ENCODE results near the gene CNGA2.

CNGA2 gene

GRCh38 chrX:151729056-151729725, 5.4 kb upstream of the CNGA2 start:
- H3K9ac ChIP-seq (ENCODE audit: low read depth, low read length), result no peak overlapping the region
- no peaks in the 10 kb centered on the region for H3K4me1 ChIP-seq (ENCODE audit: control insufficient read depth, insufficient read depth, low read length)
- no peaks in the 10 kb centered on the region for H3K27me3 ChIP-seq (ENCODE audit: control insufficient read depth, insufficient read depth, low read length)
- H3K4me3 ChIP-seq (ENCODE audit: low read depth, low read length), result no peak overlapping the region
- no peak overlapping the region for H3K27ac ChIP-seq (ENCODE audit: low read depth, low read length)
- H3K36me3 ChIP-seq (ENCODE audit: control insufficient read depth, insufficient read depth, low read length), result no peaks in the 10 kb centered on the region
- H3K9me3 ChIP-seq (ENCODE audit: control insufficient read depth, insufficient read depth, low read length), result peaks cover 40% of the 10 kb centered on the region

GRCh38 chrX:151735219-151735618, 673 bp downstream of the CNGA2 start:
- H3K9me3 ChIP-seq (ENCODE audit: control insufficient read depth, insufficient read depth, low read length), result peaks cover 56% of the 10 kb centered on the region
- no peaks in the 10 kb centered on the region for H3K27me3 ChIP-seq (ENCODE audit: control insufficient read depth, insufficient read depth, low read length)
- no peaks in the 10 kb centered on the region for H3K4me1 ChIP-seq (ENCODE audit: control insufficient read depth, insufficient read depth, low read length)
- H3K4me3 ChIP-seq (ENCODE audit: low read depth, low read length), result no peak overlapping the region
- H3K27ac ChIP-seq (ENCODE audit: low read depth, low read length), result no peak overlapping the region
- H3K36me3 ChIP-seq (ENCODE audit: control insufficient read depth, insufficient read depth, low read length), result no peaks in the 10 kb centered on the region
- H3K9ac ChIP-seq (ENCODE audit: low read depth, low read length), result no peak overlapping the region

GRCh38 chrX:151736685-151737084, 2.1 kb downstream of the CNGA2 start:
- Histone ChIP-seq H3K9me3 (ENCODE audit: control insufficient read depth, insufficient read depth, low read length) (peaks cover 69% of the 10 kb centered on the region), H3K4me3 (ENCODE audit: low read depth, low read length) (no peak overlapping the region), H3K27me3 (ENCODE audit: control insufficient read depth, insufficient read depth, low read length) (no peaks in the 10 kb centered on the region), H3K36me3 (ENCODE audit: control insufficient read depth, insufficient read depth, low read length) (no peaks in the 10 kb centered on the region), H3K27ac (ENCODE audit: low read depth, low read length) (no peak overlapping the region), H3K9ac (ENCODE audit: low read depth, low read length) (no peak overlapping the region), H3K4me1 (ENCODE audit: control insufficient read depth, insufficient read depth, low read length) (no peaks in the 10 kb centered on the region)

- Histone ChIP-seq H3K9ac (ENCODE audit: low read depth, low read length) (no peak overlapping the region), H3K4me1 (ENCODE audit: control insufficient read depth, insufficient read depth, low read length) (no peaks in the 10 kb centered on the region), H3K36me3 (ENCODE audit: control insufficient read depth, insufficient read depth, low read length) (no peaks in the 10 kb centered on the region), H3K9me3 (ENCODE audit: control insufficient read depth, insufficient read depth, low read length) (peaks cover 70% of the 10 kb centered on the region), H3K4me3 (ENCODE audit: low read depth, low read length) (no peak overlapping the region), H3K27ac (ENCODE audit: low read depth, low read length) (no peak overlapping the region), H3K27me3 (ENCODE audit: control insufficient read depth, insufficient read depth, low read length) (no peaks in the 10 kb centered on the region)
Observed at GRCh38 chrX:151737494-151737893, 2.9 kb downstream of the CNGA2 start.

- H3K27me3 ChIP-seq (ENCODE audit: control insufficient read depth, insufficient read depth, low read length), result no peaks in the 10 kb centered on the region
- H3K9me3 ChIP-seq (ENCODE audit: control insufficient read depth, insufficient read depth, low read length), result peaks cover 71% of the 10 kb centered on the region
- H3K4me3 ChIP-seq (ENCODE audit: low read depth, low read length), result no peak overlapping the region
- H3K9ac ChIP-seq (ENCODE audit: low read depth, low read length), result no peak overlapping the region
- no peaks in the 10 kb centered on the region for H3K4me1 ChIP-seq (ENCODE audit: control insufficient read depth, insufficient read depth, low read length)
- H3K36me3 ChIP-seq (ENCODE audit: control insufficient read depth, insufficient read depth, low read length), result no peaks in the 10 kb centered on the region
- H3K27ac ChIP-seq (ENCODE audit: low read depth, low read length), result no peak overlapping the region
Observed at GRCh38 chrX:151738751-151739150, 4.2 kb downstream of the CNGA2 start.

- Histone ChIP-seq H3K4me1 (ENCODE audit: control insufficient read depth, insufficient read depth, low read length) (no peaks in the 10 kb centered on the region), H3K27ac (ENCODE audit: low read depth, low read length) (no peak overlapping the region), H3K36me3 (ENCODE audit: control insufficient read depth, insufficient read depth, low read length) (no peaks in the 10 kb centered on the region), H3K4me3 (ENCODE audit: low read depth, low read length) (no peak overlapping the region), H3K27me3 (ENCODE audit: control insufficient read depth, insufficient read depth, low read length) (no peaks in the 10 kb centered on the region), H3K9me3 (ENCODE audit: control insufficient read depth, insufficient read depth, low read length) (peaks cover 56% of the 10 kb centered on the region), H3K9ac (ENCODE audit: low read depth, low read length) (no peak overlapping the region)
Observed at GRCh38 chrX:151741606-151742005, 7.1 kb downstream of the CNGA2 start.

- Histone ChIP-seq H3K27ac (ENCODE audit: low read depth, low read length) (no peak overlapping the region), H3K4me3 (ENCODE audit: low read depth, low read length) (no peak overlapping the region), H3K36me3 (ENCODE audit: control insufficient read depth, insufficient read depth, low read length) (no peaks in the 10 kb centered on the region), H3K9me3 (ENCODE audit: control insufficient read depth, insufficient read depth, low read length) (peaks cover 55% of the 10 kb centered on the region), H3K27me3 (ENCODE audit: control insufficient read depth, insufficient read depth, low read length) (no peaks in the 10 kb centered on the region), H3K9ac (ENCODE audit: low read depth, low read length) (no peak overlapping the region), H3K4me1 (ENCODE audit: control insufficient read depth, insufficient read depth, low read length) (no peaks in the 10 kb centered on the region)
Observed at GRCh38 chrX:151742311-151742710, 7.8 kb downstream of the CNGA2 start.

- peaks cover under 1% of the 10 kb centered on the region; the same call in 1 of the 2 replicates for H3K4me1 ChIP-seq (ENCODE audit: control insufficient read depth, insufficient read depth, low read length)
- no peak overlapping the region for H3K9ac ChIP-seq (ENCODE audit: low read depth, low read length)
- no peaks in the 10 kb centered on the region for H3K27me3 ChIP-seq (ENCODE audit: control insufficient read depth, insufficient read depth, low read length)
- H3K9me3 ChIP-seq (ENCODE audit: control insufficient read depth, insufficient read depth, low read length), result peaks cover 49% of the 10 kb centered on the region
- no peak overlapping the region for H3K4me3 ChIP-seq (ENCODE audit: low read depth, low read length)
- H3K36me3 ChIP-seq (ENCODE audit: control insufficient read depth, insufficient read depth, low read length), result no peaks in the 10 kb centered on the region
- no peak overlapping the region for H3K27ac ChIP-seq (ENCODE audit: low read depth, low read length)
Observed at GRCh38 chrX:151743651-151744470, 9.3 kb downstream of the CNGA2 start.

GRCh38 chrX:151745651-151746050, 11.1 kb downstream of the CNGA2 start:
- Histone ChIP-seq H3K27me3 (ENCODE audit: control insufficient read depth, insufficient read depth, low read length) (no peaks in the 10 kb centered on the region), H3K36me3 (ENCODE audit: control insufficient read depth, insufficient read depth, low read length) (no peaks in the 10 kb centered on the region), H3K9ac (ENCODE audit: low read depth, low read length) (no peak overlapping the region), H3K4me3 (ENCODE audit: low read depth, low read length) (no peak overlapping the region), H3K4me1 (ENCODE audit: control insufficient read depth, insufficient read depth, low read length) (peaks cover 4% of the 10 kb centered on the region; the same call in 1 of the 2 replicates), H3K27ac (ENCODE audit: low read depth, low read length) (no peak overlapping the region), H3K9me3 (ENCODE audit: control insufficient read depth, insufficient read depth, low read length) (peaks cover 38% of the 10 kb centered on the region)

- Histone ChIP-seq H3K4me3 (ENCODE audit: low read depth, low read length) (no peak overlapping the region), H3K9me3 (ENCODE audit: control insufficient read depth, insufficient read depth, low read length) (peaks cover 38% of the 10 kb centered on the region), H3K27ac (ENCODE audit: low read depth, low read length) (no peak overlapping the region), H3K9ac (ENCODE audit: low read depth, low read length) (no peak overlapping the region), H3K4me1 (ENCODE audit: control insufficient read depth, insufficient read depth, low read length) (peaks cover 4% of the 10 kb centered on the region; the same call in 1 of the 2 replicates), H3K27me3 (ENCODE audit: control insufficient read depth, insufficient read depth, low read length) (no peaks in the 10 kb centered on the region), H3K36me3 (ENCODE audit: control insufficient read depth, insufficient read depth, low read length) (no peaks in the 10 kb centered on the region)
Observed at GRCh38 chrX:151746502-151746901, 12.0 kb downstream of the CNGA2 start.

- Histone ChIP-seq H3K4me3 (ENCODE audit: low read depth, low read length) (no peak overlapping the region), H3K4me1 (ENCODE audit: control insufficient read depth, insufficient read depth, low read length) (peaks cover 8% of the 10 kb centered on the region; the same call in 1 of the 2 replicates), H3K27me3 (ENCODE audit: control insufficient read depth, insufficient read depth, low read length) (peaks cover 4% of the 10 kb centered on the region; the same call in 1 of the 2 replicates)
Observed at GRCh38 chrX:151750511-151750910, 16.0 kb downstream of the CNGA2 start.

More at GRCh38 chrX:151750511-151750910, 16.0 kb downstream of the CNGA2 start:
- Histone ChIP-seq H3K9me3 (ENCODE audit: control insufficient read depth, insufficient read depth, low read length) (peaks cover 44% of the 10 kb centered on the region), H3K27ac (ENCODE audit: low read depth, low read length) (no peak overlapping the region), H3K9ac (ENCODE audit: low read depth, low read length) (no peak overlapping the region), H3K36me3 (ENCODE audit: control insufficient read depth, insufficient read depth, low read length) (no peaks in the 10 kb centered on the region)
